Trophoblast cell (in vitro differentiated cells and primary cell): ENCODE results near the gene SART1.
"Not testable (repeated sequence)": the region's sequence is repeated elsewhere in the genome, so short reads cannot be mapped to it uniquely, and the experiment has no call there.

Experiments
- DNase-seq, 2 donors: peaks; one replicate each; pipeline ENCODE4 v3.0.0-alpha.2; 2016
- H2AFZ ChIP-seq: 2 replicates; pipeline ENCODE4 v1.6.1; 2013; ENCODE audit warnings: low read length, moderate library complexity, mild to moderate bottlenecking; ENCODE audit not compliant: insufficient read depth, poor library complexity
- H2AK5ac ChIP-seq: 2 replicates; pipeline ENCODE4 v1.6.1; 2013; ENCODE audit warnings: mild to moderate bottlenecking, low read length
- H2BK120ac ChIP-seq: 2 replicates; pipeline ENCODE4 v1.6.1; 2013; ENCODE audit warnings: low read length, mild to moderate bottlenecking, moderate library complexity; ENCODE audit not compliant: insufficient read depth, poor library complexity
- H2BK12ac ChIP-seq: 2 replicates; pipeline ENCODE4 v1.6.1; 2013; ENCODE audit warnings: mild to moderate bottlenecking, low read length, moderate library complexity
- H2BK5ac ChIP-seq: 2 replicates; pipeline ENCODE4 v1.6.1; 2013; ENCODE audit warnings: low read length, low read depth, moderate library complexity, mild to moderate bottlenecking; ENCODE audit not compliant: poor library complexity
- H3K14ac ChIP-seq: 2 replicates; pipeline ENCODE4 v1.6.1; 2013; ENCODE audit warnings: mild to moderate bottlenecking, low read length
- H3K18ac ChIP-seq: 2 replicates; pipeline ENCODE4 v1.6.1; 2013; ENCODE audit warnings: mild to moderate bottlenecking, low read length
- H3K23ac ChIP-seq: 2 replicates; pipeline ENCODE4 v1.6.1; 2013; ENCODE audit warnings: low read length
- H3K27ac ChIP-seq: 2 replicates; pipeline ENCODE4 v1.5.1; 2013; ENCODE audit warnings: low read depth, mild to moderate bottlenecking, inconsistent platforms, low read length, moderate library complexity
- H3K27me3 ChIP-seq: 2 replicates; pipeline ENCODE4 v1.6.1; 2013; ENCODE audit warnings: inconsistent platforms, mild to moderate bottlenecking, low read length, moderate library complexity; ENCODE audit not compliant: insufficient read depth
- H3K36me3 ChIP-seq, 2 experiments: 1 replicate in 1 of 2; 2 replicates in 1 of 2; pipeline ENCODE4 v1.6.1; 2013; ENCODE audit warnings: low read length in 2 of 2, mild to moderate bottlenecking in 2 of 2, moderate library complexity in 1 of 2; ENCODE audit not compliant: insufficient read depth in 2 of 2, control insufficient read depth in 1 of 2
- H3K4ac ChIP-seq: 2 replicates; pipeline ENCODE4 v1.6.1; 2013; ENCODE audit warnings: low read depth, mild to moderate bottlenecking, low read length, moderate library complexity
- H3K4me1 ChIP-seq, 2 experiments: 1 replicate in 1 of 2; 2 replicates in 1 of 2; pipeline ENCODE4 v1.6.1; 2013; ENCODE audit warnings: low read length in 2 of 2, mild to moderate bottlenecking in 2 of 2, moderate library complexity in 1 of 2; ENCODE audit not compliant: insufficient read depth in 2 of 2, control insufficient read depth in 1 of 2
- H3K4me2 ChIP-seq: 2 replicates; pipeline ENCODE4 v1.6.1; 2013; ENCODE audit warnings: inconsistent platforms, mild to moderate bottlenecking, low read length, moderate library complexity
- H3K4me3 ChIP-seq: 2 replicates; pipeline ENCODE4 v1.5.1; 2013; ENCODE audit warnings: mild to moderate bottlenecking, low read depth, low read length, inconsistent platforms
- H3K79me1 ChIP-seq: one replicate; pipeline ENCODE4 v1.6.1; 2013; ENCODE audit warnings: low read length
- H3K79me2 ChIP-seq: 2 replicates; pipeline ENCODE4 v1.6.1; 2013; ENCODE audit warnings: low read length, mild to moderate bottlenecking; ENCODE audit not compliant: control insufficient read depth, insufficient read depth, poor library complexity
- H3K9ac ChIP-seq: 2 replicates; pipeline ENCODE4 v1.6.1; 2013; ENCODE audit warnings: mild to moderate bottlenecking, low read length
- H3K9me3 ChIP-seq: 2 replicates; pipeline ENCODE4 v1.6.1; 2013; ENCODE audit warnings: low read depth, mild to moderate bottlenecking, control low read depth, inconsistent platforms, low read length; ENCODE audit not compliant: insufficient read depth
- H4K12ac ChIP-seq: 2 replicates; pipeline ENCODE4 v1.6.1; 2013; ENCODE audit warnings: low read depth, mild to moderate bottlenecking, low read length, moderate library complexity
- H4K8ac ChIP-seq: 2 replicates; pipeline ENCODE4 v1.6.1; 2013; ENCODE audit warnings: low read depth, mild to moderate bottlenecking, low read length, moderate library complexity
- H4K91ac ChIP-seq: one replicate; pipeline ENCODE4 v1.6.1; 2013; ENCODE audit warnings: low read depth, mild to moderate bottlenecking, low read length, moderate library complexity
- WGBS: extraction: QIAGEN DNeasy Blood & Tissue Kit; methylation state at CpG from one replicate; pipeline ENCODE4 v1.1.7; 2013; ENCODE audit warnings: missing lambda C conversion rate; ENCODE audit not compliant: insufficient read length, insufficient coverage; ENCODE audit errors: extremely low coverage; 5-methylcytosine and 5-hydroxymethylcytosine counted together

SART1 gene

GRCh38 chr11:65946655-65947054, 14.9 kb upstream of the SART1 start:
- Histone ChIP-seq H4K12ac (no peak overlapping the region), H4K8ac (no peak overlapping the region), H3K23ac (no peak overlapping the region), H3K14ac (no peak overlapping the region), H3K36me3 (no peaks in the 10 kb centered on the region), H3K4me1 (no peaks in the 10 kb centered on the region), H3K27ac (no peak overlapping the region), H2AK5ac (no peak overlapping the region), H2BK12ac (no peak overlapping the region), H3K79me2 (no peaks in the 10 kb centered on the region), H3K79me1 (no peaks in the 10 kb centered on the region), H2BK5ac (no peak overlapping the region), H3K4me2 (no peak overlapping the region), H3K9ac (no peak overlapping the region), H2BK120ac (no peak overlapping the region), H4K91ac (no peak overlapping the region), H3K18ac (no peak overlapping the region), H3K4ac (no peak overlapping the region), H3K9me3 (no peaks in the 10 kb centered on the region), H3K27me3 (no peaks in the 10 kb centered on the region), H3K4me3 (no peak overlapping the region), H2AFZ (no peak overlapping the region)
- no CpG with 5 or more reads among the region's 4 CpGs for WGBS
- DNase-seq = no peak

- Histone ChIP-seq H3K4ac (no peak overlapping the region), H3K36me3 (no peaks in the 10 kb centered on the region), H3K9ac (no peak overlapping the region), H4K12ac (no peak overlapping the region), H3K18ac (no peak overlapping the region), H3K14ac (no peak overlapping the region), H2BK5ac (no peak overlapping the region), H2AFZ (no peak overlapping the region), H2BK12ac (no peak overlapping the region), H3K27me3 (no peaks in the 10 kb centered on the region), H4K8ac (no peak overlapping the region), H3K79me1 (no peaks in the 10 kb centered on the region), H3K4me2 (no peak overlapping the region), H3K27ac (no peak overlapping the region), H3K23ac (no peak overlapping the region), H3K9me3 (no peaks in the 10 kb centered on the region), H2AK5ac (no peak overlapping the region), H3K4me1 (no peaks in the 10 kb centered on the region), H3K4me3 (no peak overlapping the region), H4K91ac (no peak overlapping the region), H2BK120ac (no peak overlapping the region), H3K79me2 (no peaks in the 10 kb centered on the region)
- DNase-seq = no peak
- no CpG with 5 or more reads among the region's 13 CpGs for WGBS
Observed at GRCh38 chr11:65947133-65947532, 14.4 kb upstream of the SART1 start.

DNA sequence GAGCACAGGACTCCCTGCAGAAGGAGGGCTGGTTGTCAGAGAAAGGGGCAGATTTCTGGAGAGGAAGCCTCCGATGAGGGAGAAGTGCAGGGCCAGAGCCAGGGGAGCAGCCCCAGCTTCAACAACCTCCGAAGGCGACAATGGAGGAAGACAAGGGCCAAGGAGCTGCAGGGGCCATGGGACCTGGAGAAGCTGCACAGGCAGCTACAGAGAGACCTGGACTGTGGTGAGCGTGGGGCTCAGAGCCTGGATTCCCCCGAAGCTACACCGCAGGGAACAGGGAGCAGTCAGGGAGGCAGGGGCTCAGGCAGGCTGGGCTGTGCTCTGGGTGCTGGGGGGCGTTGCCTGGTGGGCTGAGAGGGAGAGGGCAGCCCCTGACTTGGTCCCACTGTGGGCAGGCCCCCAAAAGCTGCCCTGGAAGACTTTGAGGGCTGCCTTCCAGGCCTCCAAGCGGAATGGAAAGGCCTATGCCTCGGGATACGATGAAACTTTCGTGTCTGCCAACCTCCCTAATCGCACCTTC, 13.9 kb upstream of the SART1 start:
- Histone ChIP-seq H2AK5ac (no peak overlapping the region), H2BK12ac (no peak overlapping the region), H3K4ac (no peak overlapping the region), H3K4me3 (no peak overlapping the region), H3K18ac (no peak overlapping the region), H4K91ac (no peak overlapping the region), H3K79me1 (no peaks in the 10 kb centered on the region), H3K36me3 (no peaks in the 10 kb centered on the region), H3K23ac (no peak overlapping the region), H3K9ac (no peak overlapping the region), H3K27ac (no peak overlapping the region), H3K14ac (no peak overlapping the region), H3K27me3 (no peaks in the 10 kb centered on the region), H3K4me1 (no peaks in the 10 kb centered on the region), H3K9me3 (no peaks in the 10 kb centered on the region), H2BK120ac (no peak overlapping the region), H3K4me2 (no peak overlapping the region), H2BK5ac (no peak overlapping the region), H3K79me2 (no peaks in the 10 kb centered on the region), H4K12ac (no peak overlapping the region), H4K8ac (no peak overlapping the region), H2AFZ (no peak overlapping the region)
- DNase-seq = no peak
- no CpG with 5 or more reads among the region's 12 CpGs for WGBS

DNA sequence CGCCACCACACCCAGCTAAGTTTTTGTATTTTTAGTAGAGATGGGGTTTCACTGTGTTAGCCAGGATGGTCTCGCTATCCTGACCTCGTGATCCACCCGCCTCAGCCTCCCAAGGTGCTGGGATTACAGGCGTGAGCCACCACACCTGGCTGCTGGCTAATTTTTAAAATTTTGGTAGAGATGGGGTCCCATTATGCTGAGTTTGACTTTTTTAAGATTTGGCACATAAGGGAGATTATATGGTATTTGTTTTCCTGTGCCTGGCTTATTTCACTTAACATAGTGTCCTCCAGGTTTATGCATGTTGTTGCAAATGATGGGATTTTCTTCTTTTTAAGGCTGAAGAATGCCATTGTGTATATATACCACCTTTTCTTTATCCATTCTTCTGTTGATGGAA, 10.8 kb upstream of the SART1 start:
- not testable (repeated sequence) for H3K36me3 ChIP-seq, DNase-seq, H2BK12ac ChIP-seq, H3K14ac ChIP-seq, H3K79me2 ChIP-seq, H3K23ac ChIP-seq, H4K12ac ChIP-seq, H2BK120ac ChIP-seq, H3K27me3 ChIP-seq, H2BK5ac ChIP-seq, H3K4me1 ChIP-seq, H3K18ac ChIP-seq, H3K79me1 ChIP-seq, H3K4ac ChIP-seq, H2AK5ac ChIP-seq, H3K4me2 ChIP-seq, H3K9me3 ChIP-seq, H4K91ac ChIP-seq, H3K4me3 ChIP-seq, H4K8ac ChIP-seq, H3K27ac ChIP-seq, H2AFZ ChIP-seq, H3K9ac ChIP-seq
- no CpG with 5 or more reads among the region's 5 CpGs for WGBS
